DND-41 (cell line): ENCODE data around the gene IL17B.

Source experiments
- ATAC-seq: fragments of 200-7000 bp; cut with Tn5 transposase; 3 replicates; pipeline ENCODE4 v1.9.1; 2021; ENCODE audit warnings: low read depth; ENCODE audit not compliant: insufficient read depth
- DNase-seq: peaks from one replicate; pipeline ENCODE4 v3.0.0-alpha.2; 2020
- H2AFZ ChIP-seq: 2 replicates; pipeline ENCODE4 v1.6.0; 2012; ENCODE audit warnings: low read depth, low read length
- H3K27ac ChIP-seq: 2 replicates; pipeline ENCODE4 v1.5.1; 2012; ENCODE audit warnings: low read length, inconsistent platforms
- H3K27me3 ChIP-seq: fragments of 200-600 bp; sonication (generic); 2 replicates; pipeline ENCODE4 v1.6.0; 2012; ENCODE audit warnings: low read length, mild to moderate bottlenecking, inconsistent platforms; ENCODE audit not compliant: insufficient read depth, poor library complexity
- H3K36me3 ChIP-seq: 2 replicates; pipeline ENCODE4 v1.5.1; 2012; ENCODE audit warnings: low read length, inconsistent platforms; ENCODE audit not compliant: insufficient read depth
- H3K4me1 ChIP-seq: 2 replicates; pipeline ENCODE4 v1.5.1; 2012; ENCODE audit warnings: mild to moderate bottlenecking, low read length; ENCODE audit not compliant: insufficient read depth
- H3K4me2 ChIP-seq: 2 replicates; pipeline ENCODE4 v1.6.0; 2012; ENCODE audit warnings: mild to moderate bottlenecking, moderate library complexity, low read length, inconsistent platforms; ENCODE audit not compliant: insufficient read depth
- H3K4me3 ChIP-seq, 2 experiments: fragments of 200-600 bp in 1 of 2; shearing (Covaris generic) in 1 of 2; 2 replicates each; pipeline ENCODE4 v1.5.1; 2012 to 2016; ENCODE audit warnings: inconsistent platforms in 2 of 2, low read length in 2 of 2, mild to moderate bottlenecking in 2 of 2, low read depth in 1 of 2, moderate library complexity in 1 of 2
- H3K79me2 ChIP-seq: 2 replicates; pipeline ENCODE4 v1.6.0; 2012; ENCODE audit warnings: low read length, inconsistent platforms; ENCODE audit not compliant: insufficient read depth
- H3K9ac ChIP-seq: 2 replicates; pipeline ENCODE4 v1.6.0; 2012; ENCODE audit warnings: low read depth, mild to moderate bottlenecking, inconsistent platforms, low read length, moderate library complexity
- H3K9me3 ChIP-seq: 2 replicates; pipeline ENCODE4 v1.5.1; 2012; ENCODE audit warnings: low read length, moderate library complexity, mild to moderate bottlenecking, inconsistent platforms; ENCODE audit not compliant: insufficient read depth, severe bottlenecking
- H4K20me1 ChIP-seq: 2 replicates; pipeline ENCODE4 v1.6.0; 2012; ENCODE audit warnings: low read length; ENCODE audit not compliant: insufficient read depth
- EZH2 ChIP-seq: IDR thresholded peaks from 3 replicates; pipeline ENCODE4 v1.6.1; 2012; ENCODE audit warnings: borderline replicate concordance, low read depth, mild to moderate bottlenecking, moderate library complexity, low read length, inconsistent platforms; ENCODE audit not compliant: severe bottlenecking
- TF ChIP-seq, protein P1 (sequence below): IDR thresholded peaks from 2 replicates; pipeline ENCODE4 v1.5.1; 2012; ENCODE audit warnings: borderline replicate concordance, low read length, moderate library complexity, mild to moderate bottlenecking; ENCODE audit not compliant: poor library complexity, severe bottlenecking; ENCODE audit errors: extremely low read depth

Gene IL17B

DNA sequence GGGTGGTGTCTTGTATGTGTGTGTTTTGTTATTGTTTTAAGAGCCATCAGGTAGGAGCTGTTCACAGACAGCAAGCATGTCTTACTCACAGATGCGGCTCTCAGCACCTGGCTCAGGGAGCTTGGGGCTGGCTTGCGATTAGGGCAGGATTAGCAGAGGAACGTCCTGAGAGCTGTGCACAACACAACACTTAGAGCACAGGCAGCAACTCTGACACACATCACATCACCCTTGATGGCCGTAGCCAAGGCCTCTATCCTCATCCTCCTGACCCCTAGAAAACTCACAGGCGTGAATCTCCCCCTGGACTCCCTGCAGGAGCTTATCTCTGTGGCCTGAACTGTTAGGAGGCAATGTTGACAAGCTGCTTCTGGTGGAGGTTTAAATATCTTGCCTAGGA is 7.1 kb upstream of the IL17B start:
- no peak for ATAC-seq
- Histone ChIP-seq H3K9me3 (no peaks in the 10 kb centered on the region), H3K27me3 (peaks cover 6% of the 10 kb centered on the region), H3K4me2 (no peak overlapping the region), H3K4me1 (no peaks in the 10 kb centered on the region), H3K4me3 (no peak overlapping the region), H3K36me3 (no peaks in the 10 kb centered on the region), H4K20me1 (no peaks in the 10 kb centered on the region), H3K27ac (no peak overlapping the region), H3K9ac (no peak overlapping the region), H3K79me2 (no peaks in the 10 kb centered on the region), H2AFZ (no peak overlapping the region)
- no peak for DNase-seq
- no peak for TF ChIP-seq EZH2
- TF ChIP-seq, protein P1, sequence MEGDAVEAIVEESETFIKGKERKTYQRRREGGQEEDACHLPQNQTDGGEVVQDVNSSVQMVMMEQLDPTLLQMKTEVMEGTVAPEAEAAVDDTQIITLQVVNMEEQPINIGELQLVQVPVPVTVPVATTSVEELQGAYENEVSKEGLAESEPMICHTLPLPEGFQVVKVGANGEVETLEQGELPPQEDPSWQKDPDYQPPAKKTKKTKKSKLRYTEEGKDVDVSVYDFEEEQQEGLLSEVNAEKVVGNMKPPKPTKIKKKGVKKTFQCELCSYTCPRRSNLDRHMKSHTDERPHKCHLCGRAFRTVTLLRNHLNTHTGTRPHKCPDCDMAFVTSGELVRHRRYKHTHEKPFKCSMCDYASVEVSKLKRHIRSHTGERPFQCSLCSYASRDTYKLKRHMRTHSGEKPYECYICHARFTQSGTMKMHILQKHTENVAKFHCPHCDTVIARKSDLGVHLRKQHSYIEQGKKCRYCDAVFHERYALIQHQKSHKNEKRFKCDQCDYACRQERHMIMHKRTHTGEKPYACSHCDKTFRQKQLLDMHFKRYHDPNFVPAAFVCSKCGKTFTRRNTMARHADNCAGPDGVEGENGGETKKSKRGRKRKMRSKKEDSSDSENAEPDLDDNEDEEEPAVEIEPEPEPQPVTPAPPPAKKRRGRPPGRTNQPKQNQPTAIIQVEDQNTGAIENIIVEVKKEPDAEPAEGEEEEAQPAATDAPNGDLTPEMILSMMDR: no peak

DNA sequence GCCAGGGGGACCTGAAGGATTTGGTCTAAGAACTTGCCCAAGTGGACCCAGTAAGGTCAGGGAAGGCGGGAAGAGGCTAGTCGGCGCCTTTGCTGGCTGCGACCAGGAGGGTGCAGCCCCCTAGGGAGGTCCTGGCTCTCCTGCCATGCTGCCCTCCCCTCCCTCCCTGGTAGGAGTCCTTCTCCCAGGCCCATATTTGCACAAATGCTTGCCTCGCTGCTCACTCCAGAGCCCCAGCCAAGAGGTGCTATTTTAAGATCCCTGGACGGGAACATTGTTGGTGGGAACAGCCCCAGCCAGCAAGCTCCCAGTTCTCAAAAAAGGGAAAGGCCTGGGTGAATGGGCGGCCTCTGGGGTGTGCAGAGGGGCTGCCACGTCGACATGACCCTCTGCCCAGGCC is 4.3 kb upstream of the IL17B start:
- no peak for DNase-seq
- no peaks in the 10 kb centered on the region for H3K79me2 ChIP-seq
- H3K36me3 ChIP-seq: no peaks in the 10 kb centered on the region
- H3K9ac ChIP-seq: no peak overlapping the region
- no peak overlapping the region for H3K27ac ChIP-seq
- no peaks in the 10 kb centered on the region for H3K4me1 ChIP-seq
- no peaks in the 10 kb centered on the region for H4K20me1 ChIP-seq
- TF ChIP-seq, protein P1: no peak
- H3K4me3 ChIP-seq: no peak overlapping the region
- ATAC-seq: no peak
- no peaks in the 10 kb centered on the region for H3K9me3 ChIP-seq
- no peak overlapping the region for H3K4me2 ChIP-seq
- H2AFZ ChIP-seq: no peak overlapping the region
- peaks cover 2% of the 10 kb centered on the region for H3K27me3 ChIP-seq

DNA sequence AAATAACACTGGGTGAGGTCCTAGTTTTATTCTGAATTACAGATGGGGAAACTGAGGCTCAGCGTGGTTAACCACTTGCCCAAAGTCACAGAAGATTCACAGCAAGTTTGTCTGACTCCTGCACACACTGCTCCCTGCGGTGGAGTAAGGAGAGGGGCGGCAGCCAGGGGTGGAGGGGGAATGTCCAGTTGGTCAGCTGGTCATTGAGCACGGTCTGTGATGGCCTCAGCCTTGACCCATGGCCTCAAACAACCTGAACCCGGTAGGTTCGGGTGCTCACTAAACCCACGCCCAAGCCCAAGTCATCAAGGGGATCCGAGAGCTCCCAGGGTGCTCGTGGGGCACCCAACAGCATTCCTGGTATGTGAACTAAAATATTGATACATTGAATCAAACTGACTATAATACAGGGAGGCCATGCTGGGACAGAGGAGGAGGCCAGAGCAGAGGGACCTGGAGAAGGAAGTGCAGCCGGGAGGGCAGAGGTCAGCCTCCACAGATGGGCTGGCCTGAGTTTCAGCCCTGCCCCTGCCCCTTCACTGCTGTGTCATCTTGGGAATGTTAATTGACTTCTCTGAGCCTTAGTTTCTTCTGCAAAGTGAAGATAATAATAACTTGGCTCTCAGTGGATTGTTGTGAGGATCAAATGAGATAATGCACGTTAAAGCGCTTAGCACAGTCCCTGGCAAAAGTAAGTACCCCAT is 3.6 kb upstream of the IL17B start:
- no peak overlapping the region for H3K4me3 ChIP-seq
- H3K9me3 ChIP-seq: no peaks in the 10 kb centered on the region
- H3K4me2 ChIP-seq: no peak overlapping the region

More for the DNA sequence above, 3.6 kb upstream of the IL17B start:
- Histone ChIP-seq H3K79me2 (no peaks in the 10 kb centered on the region), H2AFZ (no peak overlapping the region), H3K9ac (no peak overlapping the region), H3K27me3 (no peaks in the 10 kb centered on the region), H4K20me1 (no peaks in the 10 kb centered on the region), H3K36me3 (no peaks in the 10 kb centered on the region), H3K4me1 (no peaks in the 10 kb centered on the region), H3K27ac (no peak overlapping the region)
- no peak for DNase-seq
- ATAC-seq: no peak
- TF ChIP-seq, protein P1: no peak
- TF ChIP-seq EZH2: no peak
